NCI-H345 treated with DMSO at 0.1 percent for 48 hours (cell line): Measurements from ENCODE around the gene CRTAC1.
A peak's percentile ranks its signal among the peaks of the same experiment; 100 is the strongest.
"Not testable (repeated sequence)": the region's sequence is repeated elsewhere in the genome, so short reads cannot be mapped to it uniquely, and the experiment has no call there.

Experiments
- DNase-seq: peaks from one replicate; lab custom pipeline; 2025; ENCODE audit not compliant: unreplicated experiment; lab: John Stamatoyannopoulos, UW

CRTAC1 gene

DNA sequence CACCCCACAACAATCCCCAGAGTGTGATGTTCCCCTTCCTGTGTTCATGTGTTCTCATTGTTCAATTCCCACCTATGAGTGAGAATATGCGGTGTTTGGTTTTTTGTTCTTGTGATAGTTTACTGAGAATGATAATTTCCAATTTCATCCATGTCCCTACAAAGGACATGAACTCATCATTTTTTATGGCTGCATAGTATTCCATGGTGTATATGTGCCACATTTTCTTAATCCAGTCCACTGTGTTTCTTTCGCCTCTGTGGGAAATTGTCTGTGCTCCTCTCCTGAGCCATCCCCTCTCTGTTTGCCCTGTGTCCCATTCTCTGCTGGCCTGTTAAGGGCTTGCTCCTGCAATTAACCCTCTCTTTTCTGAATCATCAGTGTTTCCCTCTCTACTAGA is 186.4 kb downstream of the CRTAC1 start:
- not testable (repeated sequence) for DNase-seq

DNA sequence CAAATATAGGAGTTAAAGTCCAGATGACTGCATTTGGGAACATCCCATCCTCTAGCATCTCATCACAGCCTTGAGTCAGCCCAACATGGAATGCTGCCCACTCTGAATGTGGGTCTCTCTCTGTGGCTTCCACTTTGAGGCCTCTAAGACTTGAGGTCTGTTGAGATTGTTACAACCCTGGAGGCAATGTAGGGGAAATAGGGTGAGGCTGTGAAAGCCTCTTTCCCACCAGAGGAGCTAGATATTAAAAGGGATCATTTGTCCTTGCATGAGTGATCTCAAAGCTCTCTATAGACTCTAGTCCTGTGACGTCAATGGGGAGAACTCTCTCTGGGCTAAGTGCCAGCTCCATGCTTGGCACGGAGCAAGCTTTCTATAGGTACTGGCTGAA is 187.1 kb downstream of the CRTAC1 start:
- DNase-seq, result peak; percentile 47

DNA sequence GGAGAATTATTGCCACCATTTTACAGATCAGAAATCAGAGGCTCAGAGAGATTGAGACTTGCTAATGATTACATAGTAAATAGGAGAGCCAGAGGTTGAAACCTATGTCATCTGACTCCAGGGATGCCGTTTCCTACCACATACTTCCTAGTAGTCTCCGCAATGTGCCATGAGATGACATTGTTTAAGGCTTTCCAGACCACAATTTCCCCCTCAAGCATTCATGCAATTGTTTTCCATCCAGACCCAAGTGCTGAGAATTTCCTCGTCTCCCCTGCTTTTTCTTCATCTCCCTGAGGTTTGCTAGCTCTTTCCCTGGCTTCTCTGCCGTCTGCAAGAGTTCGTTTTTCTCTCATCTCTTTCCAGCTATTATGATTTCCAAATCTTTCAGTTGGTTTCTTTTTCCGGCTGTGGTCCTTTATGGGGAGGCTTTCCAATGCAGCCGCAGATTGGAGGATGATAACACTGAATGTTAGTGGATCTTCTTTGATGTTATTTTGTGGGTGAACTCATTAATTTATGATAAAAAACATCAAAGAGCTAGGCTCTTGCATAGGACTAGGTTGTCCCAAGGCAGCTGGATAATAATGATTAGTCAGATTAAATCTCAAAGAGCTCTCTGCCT is 187.7 kb downstream of the CRTAC1 start:
- DNase-seq, result no peak

DNA sequence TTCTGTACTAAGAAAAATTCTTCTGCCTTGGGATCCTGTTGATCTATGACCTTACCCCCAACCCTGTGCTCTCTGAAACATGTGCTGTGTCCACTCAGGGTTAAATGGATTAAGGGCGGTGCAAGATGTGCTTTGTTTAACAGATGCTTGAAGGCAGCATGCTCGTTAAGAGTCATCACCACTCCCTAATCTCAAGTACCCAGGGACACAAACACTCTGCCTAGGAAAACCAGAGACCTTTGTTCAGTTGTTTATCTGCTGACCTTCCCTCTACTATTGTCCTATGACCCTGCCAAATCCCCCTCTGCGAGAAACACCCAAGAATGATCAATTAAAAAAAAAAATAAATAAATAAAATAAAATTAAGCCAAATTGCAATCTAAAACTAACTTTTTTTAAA is 188.3 kb downstream of the CRTAC1 start:
- not testable (repeated sequence) for DNase-seq

DNA sequence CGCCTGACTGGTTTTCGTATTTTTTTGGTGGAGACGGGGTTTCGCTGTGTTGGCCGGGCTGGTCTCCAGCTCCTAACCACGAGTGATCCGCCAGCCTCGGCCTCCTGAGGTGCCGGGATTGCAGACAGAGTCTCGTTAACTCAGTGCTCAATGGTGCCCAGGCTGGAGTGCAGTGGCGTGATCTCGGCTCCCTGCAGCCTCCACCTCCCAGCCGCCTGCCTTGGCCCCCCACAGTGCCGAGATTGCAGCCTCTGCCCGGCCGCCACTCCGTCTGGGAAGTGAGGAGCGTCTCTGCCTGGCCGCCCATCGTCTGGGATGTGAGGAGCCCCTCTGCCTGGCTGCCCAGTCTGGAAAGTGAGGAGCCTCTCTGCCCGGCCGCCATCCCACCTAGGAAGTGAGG is 189.3 kb downstream of the CRTAC1 start:
- DNase-seq, result not testable (repeated sequence)

DNA sequence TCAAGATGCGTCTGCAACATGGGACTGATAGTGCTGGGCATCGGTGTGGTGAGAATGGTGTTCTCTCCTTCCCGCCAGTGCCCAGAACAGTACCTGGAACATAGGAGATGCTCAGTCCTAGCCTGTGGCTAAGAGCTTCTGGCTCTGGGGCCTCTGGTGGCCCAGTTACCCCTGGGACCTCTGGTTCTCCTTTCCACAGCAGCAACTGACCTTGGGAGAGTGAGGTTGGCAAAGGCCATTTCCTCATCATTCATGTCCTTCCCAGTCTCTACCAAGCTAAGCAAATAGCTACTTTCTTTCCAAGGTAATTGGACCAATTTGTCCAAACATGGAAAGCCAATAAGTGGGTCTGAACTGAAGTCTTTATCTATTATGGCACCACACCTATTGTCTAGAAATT is 192.3 kb downstream of the CRTAC1 start:
- no peak for DNase-seq

DNA sequence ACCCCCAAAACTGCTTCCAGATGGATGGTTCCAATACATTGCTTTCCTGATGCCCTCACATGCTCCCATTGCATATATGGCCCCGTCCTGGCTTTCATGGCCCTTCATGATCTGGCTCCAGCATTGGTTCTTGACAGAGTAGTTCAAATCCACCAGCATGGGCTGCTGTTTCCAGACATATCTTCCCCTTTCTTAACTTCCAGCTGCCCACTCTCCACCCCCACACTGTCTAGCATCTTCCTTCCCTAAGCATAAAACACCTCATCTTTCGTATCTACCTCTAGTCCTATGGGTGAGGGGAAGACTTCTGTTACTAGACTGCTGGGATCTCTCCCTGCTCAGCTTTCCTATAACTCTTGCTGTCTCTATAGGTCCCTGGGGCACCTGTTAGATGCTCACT is 194.0 kb downstream of the CRTAC1 start:
- DNase-seq, result no peak

DNA sequence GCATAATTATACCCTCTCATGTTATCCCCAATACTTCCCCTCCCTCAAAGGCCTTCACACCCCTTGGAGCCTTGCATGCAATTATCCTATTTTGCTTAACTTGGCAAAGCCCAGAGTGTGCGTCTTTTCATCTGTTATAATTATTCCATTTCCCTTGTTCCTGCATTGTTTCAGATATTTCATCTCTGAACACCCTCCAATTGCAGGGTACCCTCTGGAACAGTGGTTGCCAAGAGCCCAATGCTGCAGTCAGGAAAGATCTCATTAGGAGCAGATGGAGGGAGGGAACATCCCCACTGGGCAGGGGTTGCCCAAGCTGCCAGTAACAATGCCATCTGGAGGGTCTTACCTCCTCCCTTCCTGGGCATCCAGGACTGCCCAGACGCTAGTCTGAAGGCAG is 199.2 kb downstream of the CRTAC1 start:
- DNase-seq, result no peak

DNA sequence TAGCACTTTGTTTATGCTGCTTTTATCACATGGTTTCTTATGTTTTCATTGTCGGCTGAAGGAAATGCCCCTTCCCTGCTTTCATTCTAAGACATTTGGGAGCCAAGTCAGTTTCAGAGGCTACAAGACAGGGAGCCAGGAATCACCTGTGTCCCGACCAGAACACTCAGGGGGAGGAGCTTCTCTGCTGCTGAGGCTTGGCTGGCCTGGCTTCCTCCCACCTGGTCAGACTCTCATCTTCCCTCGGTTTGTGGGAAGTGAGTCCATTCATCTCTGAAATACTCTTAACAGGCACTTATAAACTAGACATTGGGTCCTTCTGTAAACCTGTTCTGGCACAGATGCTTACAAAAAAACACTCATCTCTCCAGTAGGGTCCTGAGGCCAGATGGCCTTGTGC is 200.4 kb downstream of the CRTAC1 start:
- DNase-seq, result peak; percentile 47

DNA sequence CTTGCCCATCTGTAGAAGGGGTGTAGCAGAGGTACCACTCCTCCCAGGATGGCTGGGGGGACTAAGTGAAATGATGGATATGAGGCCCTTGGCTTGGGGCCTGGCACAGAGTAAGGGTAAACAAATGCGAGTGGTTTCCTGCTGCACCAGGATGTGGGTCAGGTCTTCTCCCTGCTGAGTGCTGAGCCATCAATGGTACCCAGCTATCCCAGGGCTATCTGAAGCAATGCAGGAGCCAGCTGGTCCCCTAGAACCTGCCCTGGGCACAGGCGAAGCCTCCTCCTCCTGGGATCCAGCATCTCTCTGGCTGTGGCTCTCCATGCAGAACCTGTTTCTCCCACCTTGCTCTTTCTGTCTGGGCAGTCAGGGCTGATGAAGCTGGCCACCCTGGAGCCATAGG is 201.7 kb downstream of the CRTAC1 start:
- DNase-seq, result no peak

DNA sequence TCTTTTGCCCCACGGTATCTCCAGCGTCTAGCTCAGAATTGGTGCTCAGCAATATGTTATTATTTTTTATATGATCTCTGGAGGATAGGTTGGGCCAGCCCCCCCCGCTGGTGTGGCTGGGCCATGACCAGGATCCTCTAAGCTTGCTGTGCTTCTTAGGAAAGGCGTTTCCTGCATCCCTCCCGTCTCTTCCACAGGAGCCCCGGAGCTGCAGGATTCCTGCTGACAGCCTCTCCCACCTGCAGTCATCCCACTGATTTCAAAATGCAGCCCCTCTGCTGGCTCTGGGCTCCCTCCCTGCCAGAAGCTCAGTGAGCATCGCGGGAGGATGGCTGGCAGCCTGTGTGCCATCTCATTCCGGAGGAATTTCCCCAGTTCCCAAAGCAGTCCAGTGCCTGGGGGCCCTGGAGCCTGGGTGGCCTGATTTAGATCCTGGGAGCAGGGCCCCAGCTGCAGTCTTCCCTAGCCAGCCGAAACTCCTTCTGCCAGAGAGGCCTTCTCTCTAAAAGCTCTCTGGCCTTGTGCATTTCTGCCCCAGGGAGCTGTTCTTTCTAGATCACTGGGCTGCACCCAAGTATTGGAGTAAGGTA is 202.6 kb downstream of the CRTAC1 start:
- DNase-seq, result no peak

DNA sequence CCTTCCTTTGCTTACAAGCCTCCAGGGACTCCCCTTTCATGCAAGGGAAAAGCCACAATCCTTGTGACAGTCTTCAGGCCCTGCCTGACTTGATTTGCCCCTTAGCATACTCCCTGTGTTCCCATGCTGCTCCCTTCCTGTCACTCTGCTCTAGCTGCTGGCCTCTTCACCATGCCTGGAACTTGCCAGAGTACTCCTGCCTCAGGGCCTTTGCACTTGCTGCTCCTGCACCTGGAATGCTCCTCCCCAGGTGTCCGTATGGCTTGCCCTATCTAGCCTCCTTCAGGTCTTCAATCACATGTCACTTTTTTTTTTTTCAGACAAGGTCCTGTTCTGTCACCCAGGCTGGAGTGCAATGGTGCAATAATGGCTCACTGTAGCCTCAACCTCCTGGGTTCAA is 203.5 kb downstream of the CRTAC1 start:
- no peak for DNase-seq

DNA sequence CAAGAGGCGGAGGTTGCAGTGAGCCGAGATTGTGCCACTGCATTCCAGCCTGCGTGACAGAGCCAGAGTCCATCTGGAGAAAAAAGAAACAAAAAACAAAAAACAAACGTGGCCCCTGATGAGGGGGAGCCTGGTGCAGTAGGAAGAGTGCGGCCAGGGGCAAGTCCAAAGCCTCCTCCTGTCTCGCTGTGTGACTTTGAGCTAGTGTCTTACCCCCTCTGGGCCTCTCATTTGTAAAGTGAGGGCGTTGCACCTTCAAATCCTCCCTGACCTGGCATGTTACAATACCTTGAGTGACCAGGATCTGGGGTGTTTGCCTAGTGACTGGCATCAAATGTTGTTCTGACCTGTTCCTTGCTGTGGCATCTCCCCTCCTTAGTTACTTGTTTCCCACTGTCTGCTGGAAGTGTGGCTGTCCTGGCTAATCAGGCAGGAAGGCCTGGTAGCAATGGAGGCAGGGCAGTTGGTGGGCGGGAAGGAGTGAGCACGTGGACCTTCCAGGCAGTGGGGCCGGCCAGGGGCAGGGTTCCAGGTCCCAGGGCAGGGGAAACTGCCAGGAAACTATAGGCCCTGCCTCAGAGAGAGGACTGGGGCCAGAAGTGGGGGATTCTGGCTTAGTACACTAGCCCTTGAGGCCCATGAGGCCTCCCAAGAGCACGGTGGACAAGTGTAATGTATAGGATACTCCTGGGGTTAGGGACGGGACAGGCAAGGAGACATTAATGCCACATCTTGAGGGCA is 205.2 kb downstream of the CRTAC1 start:
- DNase-seq, result no peak

DNA sequence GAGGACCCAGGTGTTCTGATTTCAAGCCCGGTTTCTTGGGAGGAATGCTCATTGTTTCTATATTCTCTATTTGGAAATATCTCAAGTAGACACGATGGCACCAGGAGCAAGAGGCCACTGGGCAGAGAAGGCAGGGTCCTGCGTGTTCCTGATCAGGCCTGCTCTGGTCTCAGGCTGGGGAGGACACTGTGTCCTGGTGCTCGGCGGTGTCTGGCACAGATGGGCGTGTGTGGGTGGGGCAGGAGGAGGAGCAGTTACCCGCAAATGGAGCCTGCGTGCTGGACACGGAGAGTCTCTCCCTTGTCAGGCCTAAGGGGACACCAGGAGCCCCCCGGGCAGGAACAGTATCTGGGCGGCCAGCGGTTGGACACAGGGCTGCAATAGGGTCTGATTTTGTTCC is 206.7 kb downstream of the CRTAC1 start:
- no peak for DNase-seq

DNA sequence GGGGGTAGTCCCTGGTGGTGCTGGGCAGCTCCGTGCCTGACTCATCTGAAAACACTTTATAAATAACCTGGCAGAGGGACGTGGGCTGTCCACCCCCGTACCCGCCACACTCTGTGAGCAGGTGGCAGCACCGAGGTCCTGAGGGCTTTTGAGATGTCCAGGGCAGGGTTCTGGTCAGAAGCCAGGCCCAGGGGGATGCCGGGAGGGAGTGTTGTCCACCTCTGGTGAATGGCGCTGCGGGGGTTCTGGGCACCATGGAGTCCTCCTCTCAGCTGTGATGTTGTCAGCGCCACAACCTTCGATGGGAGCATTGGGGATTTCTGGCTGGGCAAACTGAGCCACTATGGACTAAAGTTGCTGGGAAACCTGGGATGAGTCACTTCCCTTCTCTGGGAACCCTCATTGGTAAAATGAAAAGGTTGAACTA is 208.1 kb downstream of the CRTAC1 start:
- DNase-seq, result no peak

DNA sequence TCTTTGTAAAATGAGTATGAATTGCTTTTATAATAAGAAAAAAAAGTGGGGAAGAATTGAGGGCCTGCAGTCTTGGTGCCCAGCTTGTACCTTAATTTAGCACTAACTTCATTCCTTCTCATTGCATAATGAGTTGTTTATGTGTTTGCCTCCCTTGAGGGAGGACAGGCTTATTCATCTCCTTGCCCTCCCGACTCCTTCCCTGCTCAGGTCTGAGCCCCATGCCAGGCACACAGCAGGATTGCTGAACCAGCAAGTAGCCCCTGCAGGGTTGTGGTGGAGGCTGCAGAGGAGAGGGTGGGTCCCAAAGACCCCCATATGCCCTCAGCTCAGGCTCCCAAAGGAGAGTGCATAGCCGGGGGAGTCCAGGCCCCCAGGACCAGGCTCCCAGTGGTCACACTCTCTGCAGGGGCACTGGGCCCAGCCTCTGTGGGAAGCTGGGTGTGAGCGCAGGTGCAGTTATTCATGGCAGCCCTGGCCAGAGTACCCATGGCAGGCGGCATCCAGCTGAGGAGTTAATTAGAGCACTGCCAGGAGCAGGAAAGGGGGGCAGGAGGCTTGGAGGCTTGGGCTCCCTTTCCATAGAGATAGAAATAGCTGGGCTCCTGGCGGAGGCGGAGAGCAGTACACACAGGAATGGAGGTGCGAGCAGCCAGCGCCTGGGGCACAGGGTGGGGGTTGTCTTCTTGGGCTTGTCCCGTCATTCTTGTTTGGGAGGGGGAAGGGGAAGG is 208.9 kb downstream of the CRTAC1 start:
- DNase-seq, result no peak

DNA sequence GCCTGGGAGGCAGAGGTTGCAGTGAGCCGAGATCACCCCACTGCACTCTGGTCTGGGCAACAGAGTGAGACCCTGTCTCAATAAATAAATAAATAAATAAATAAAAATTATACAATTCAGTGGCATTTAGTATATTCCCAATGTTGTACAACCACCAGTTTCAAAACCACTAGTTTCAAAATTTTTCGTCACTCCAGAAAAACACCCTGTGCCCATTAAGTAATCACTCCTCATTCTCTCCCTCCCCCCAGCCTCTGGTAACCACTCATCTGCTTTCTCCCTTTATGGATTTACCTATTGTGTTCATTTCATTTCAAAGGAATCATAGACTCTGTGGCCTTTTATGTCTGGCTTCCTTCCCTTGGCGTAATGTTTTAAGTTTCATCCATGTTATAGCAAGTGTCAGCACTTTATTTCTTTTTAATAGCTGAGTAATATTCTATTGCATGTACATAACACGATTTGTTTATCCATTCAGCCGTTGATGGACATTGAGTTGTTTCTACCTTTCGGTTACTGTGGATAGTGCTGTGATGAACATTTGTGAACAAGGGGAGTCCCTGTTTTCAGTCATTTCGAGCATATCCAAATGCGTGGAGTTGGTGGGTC is 210.2 kb downstream of the CRTAC1 start:
- DNase-seq, result no peak

DNA sequence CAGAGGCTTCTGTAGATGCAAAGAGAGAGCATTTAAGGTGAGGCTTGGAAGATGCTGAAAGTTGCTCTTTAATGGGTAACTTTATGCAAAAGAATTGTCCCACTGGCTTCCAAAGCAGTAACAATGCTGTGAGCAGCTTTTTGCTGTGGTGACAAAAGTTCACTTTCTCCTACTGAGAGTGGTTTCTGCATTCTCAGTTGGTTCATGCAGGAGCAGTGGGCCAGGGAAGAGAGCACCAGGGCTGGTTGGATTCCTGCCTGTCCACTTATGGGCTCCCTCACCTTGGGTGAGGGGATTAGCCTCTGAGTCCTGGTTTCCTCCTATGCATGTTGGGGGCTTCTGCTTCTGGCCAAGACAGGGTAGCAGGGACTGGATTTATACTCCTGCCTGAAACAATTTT is 211.8 kb downstream of the CRTAC1 start:
- DNase-seq, result no peak

DNA sequence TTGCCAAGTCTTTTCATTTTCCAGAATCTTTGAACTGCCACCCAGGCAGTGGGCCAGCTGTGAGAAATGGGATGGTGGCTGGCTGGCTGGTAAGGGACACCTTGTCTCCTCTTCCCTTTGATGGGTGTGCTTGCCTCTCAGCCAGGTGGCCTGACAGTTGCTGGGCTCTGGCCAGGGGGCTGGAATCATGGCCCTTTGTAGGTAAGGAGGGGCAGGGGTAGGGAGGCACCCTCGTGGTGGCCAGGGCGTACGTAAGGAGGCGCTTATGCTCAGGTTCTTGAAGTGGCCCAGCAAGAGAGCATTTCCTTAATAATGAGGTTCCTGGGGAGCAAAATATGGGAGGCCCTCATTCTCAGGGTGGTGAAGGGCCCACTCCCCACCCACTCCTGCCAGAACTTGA is 213.8 kb downstream of the CRTAC1 start:
- no peak for DNase-seq
